ENCODE results near the gene CLDN20.

Gene CLDN20

GRCh38 chr6:155269765-155270164 is 6.0 kb downstream of the CLDN20 start:
- no peak for TF ChIP-seq SPI1 (IDR thresholded peaks at IDR 0.05; ENCODE audit: borderline replicate concordance, low read depth)
- TF ChIP-seq POLR2AphosphoS5 (IDR thresholded peaks at IDR 0.05; ENCODE audit: low read depth), result no peak
- Histone ChIP-seq H3K27me3 (ENCODE audit: insufficient read depth, poor library complexity, severe bottlenecking) (no peaks in the 10 kb centered on the region), H3K27ac (replicated peaks) (no peak overlapping the region), H3K4me3 (replicated peaks; ENCODE audit: insufficient read depth, low read length) (no peak overlapping the region)
- no peak for DNase-seq (ENCODE audit: low read depth in 1 of 2, low spot score in 1 of 2)

- TF ChIP-seq REST (IDR thresholded peaks at IDR 0.05; ENCODE audit: insufficient replicate concordance, low read depth) (no peak), GABPA (IDR thresholded peaks at IDR 0.05; ENCODE audit: low read depth) (no peak), CTCF (IDR thresholded peaks at IDR 0.05; ENCODE audit: insufficient read depth, low read length) (no peak), POLR2AphosphoS5 (IDR thresholded peaks at IDR 0.05; ENCODE audit: low read depth) (no peak), SPI1 (IDR thresholded peaks at IDR 0.05; ENCODE audit: borderline replicate concordance, low read depth) (no peak)
- DNase-seq (ENCODE audit: low read depth in 1 of 2, low spot score in 1 of 2), result no peak
- Histone ChIP-seq H3K4me3 (replicated peaks; ENCODE audit: insufficient read depth, low read length) (no peak overlapping the region), H3K27me3 (ENCODE audit: insufficient read depth, poor library complexity, severe bottlenecking) (no peaks in the 10 kb centered on the region), H3K27ac (replicated peaks) (no peak overlapping the region)
Observed at GRCh38 chr6:155270561-155271091, 6.8 kb downstream of the CLDN20 start.

- Histone ChIP-seq H3K27me3 (ENCODE audit: insufficient read depth, poor library complexity, severe bottlenecking) (no peaks in the 10 kb centered on the region), H3K27ac (replicated peaks) (no peak overlapping the region), H3K4me3 (replicated peaks; ENCODE audit: insufficient read depth, low read length) (no peak overlapping the region)
- TF ChIP-seq GABPA (IDR thresholded peaks at IDR 0.05; ENCODE audit: low read depth), result no peak
- no peak for TF ChIP-seq CTCF (IDR thresholded peaks at IDR 0.05; ENCODE audit: insufficient read depth, low read length)
- TF ChIP-seq SPI1 (IDR thresholded peaks at IDR 0.05; ENCODE audit: borderline replicate concordance, low read depth), result no peak
- no peak for TF ChIP-seq REST (IDR thresholded peaks at IDR 0.05; ENCODE audit: insufficient replicate concordance, low read depth)
- TF ChIP-seq POLR2AphosphoS5 (IDR thresholded peaks at IDR 0.05; ENCODE audit: low read depth), result no peak
- DNase-seq (ENCODE audit: low read depth in 1 of 2, low spot score in 1 of 2), result no peak
Observed at GRCh38 chr6:155271145-155271544, 7.3 kb downstream of the CLDN20 start.

- Histone ChIP-seq H3K27ac (replicated peaks) (no peak overlapping the region), H3K4me3 (replicated peaks; ENCODE audit: insufficient read depth, low read length) (no peak overlapping the region), H3K27me3 (ENCODE audit: insufficient read depth, poor library complexity, severe bottlenecking) (no peaks in the 10 kb centered on the region)
- no peak for DNase-seq (ENCODE audit: low read depth in 1 of 2, low spot score in 1 of 2)
- TF ChIP-seq POLR2AphosphoS5 (IDR thresholded peaks at IDR 0.05; ENCODE audit: low read depth) (no peak), CTCF (IDR thresholded peaks at IDR 0.05; ENCODE audit: insufficient read depth, low read length) (no peak), GABPA (IDR thresholded peaks at IDR 0.05; ENCODE audit: low read depth) (no peak), REST (IDR thresholded peaks at IDR 0.05; ENCODE audit: insufficient replicate concordance, low read depth) (no peak)
Observed at GRCh38 chr6:155272353-155273232, 8.8 kb downstream of the CLDN20 start.

Data from HL-60 (cell line).